ENCODE data around the gene DDX20.

Gene DDX20

GRCh38 chr1:111789142-111789541, 33.4 kb downstream of the DDX20 start:
- TF ChIP-seq EZH2phosphoT487 (conservative IDR thresholded peaks at IDR 0.05; ENCODE audit: low read length) (no peak), CTCF (IDR thresholded peaks at IDR 0.05; ENCODE audit: insufficient read depth, low read length, poor library complexity, severe bottlenecking) (no peak)

GRCh38 chr1:111789666-111790316, 34.1 kb downstream of the DDX20 start:
- H3K36me3 ChIP-seq (ENCODE audit: low read length) = no peaks in the 10 kb centered on the region
- H4K20me1 ChIP-seq (ENCODE audit: low read depth, low read length) = no peaks in the 10 kb centered on the region
- no peak overlapping the region for H3K4me3 ChIP-seq (ENCODE audit: insufficient read depth, low read length, poor library complexity, severe bottlenecking)
- H3K9ac ChIP-seq (ENCODE audit: low read length) = no peak overlapping the region
- no peaks in the 10 kb centered on the region for H3K9me3 ChIP-seq (ENCODE audit: insufficient read depth, low read length)
- H3K27ac ChIP-seq (ENCODE audit: low read depth, low read length) = no peak overlapping the region
- no peak overlapping the region for H2AFZ ChIP-seq (ENCODE audit: low read depth, low read length, severe bottlenecking)
- no peaks in the 10 kb centered on the region for H3K79me2 ChIP-seq (ENCODE audit: insufficient read depth, low read length)
- H3K9me2 ChIP-seq (replicated peaks; ENCODE audit: insufficient read depth, low read length) = no peaks in the 10 kb centered on the region
- no peak overlapping the region for H3K4me2 ChIP-seq (ENCODE audit: low read depth, low read length, poor library complexity, severe bottlenecking)
- H3F3A ChIP-seq (ENCODE audit: insufficient read depth) = no peaks in the 10 kb centered on the region
- TF ChIP-seq EZH2phosphoT487 (conservative IDR thresholded peaks at IDR 0.05; ENCODE audit: low read length) (no peak), CTCF (IDR thresholded peaks at IDR 0.05; ENCODE audit: insufficient read depth, low read length, poor library complexity, severe bottlenecking) (no peak)
- H3K27me3 ChIP-seq (ENCODE audit: low read length) = no peaks in the 10 kb centered on the region

More at GRCh38 chr1:111789142-111789541, 33.4 kb downstream of the DDX20 start:
- Histone ChIP-seq H2AFZ (ENCODE audit: low read depth, low read length, severe bottlenecking) (no peak overlapping the region), H3K79me2 (ENCODE audit: insufficient read depth, low read length) (no peaks in the 10 kb centered on the region), H3K27ac (ENCODE audit: low read depth, low read length) (no peak overlapping the region), H3K9ac (ENCODE audit: low read length) (no peak overlapping the region), H3K4me3 (ENCODE audit: insufficient read depth, low read length, poor library complexity, severe bottlenecking) (no peak overlapping the region), H4K20me1 (ENCODE audit: low read depth, low read length) (no peaks in the 10 kb centered on the region), H3K4me2 (ENCODE audit: low read depth, low read length, poor library complexity, severe bottlenecking) (no peak overlapping the region), H3K9me2 (replicated peaks; ENCODE audit: insufficient read depth, low read length) (no peaks in the 10 kb centered on the region), H3K9me3 (ENCODE audit: insufficient read depth, low read length) (no peaks in the 10 kb centered on the region), H3K27me3 (ENCODE audit: low read length) (no peaks in the 10 kb centered on the region), H3F3A (ENCODE audit: insufficient read depth) (no peaks in the 10 kb centered on the region), H3K36me3 (ENCODE audit: low read length) (no peaks in the 10 kb centered on the region)

GRCh38 chr1:111791776-111792175, 36.1 kb downstream of the DDX20 start:
- H3K9ac ChIP-seq (ENCODE audit: low read length) = no peak overlapping the region
- H3K4me3 ChIP-seq (ENCODE audit: insufficient read depth, low read length, poor library complexity, severe bottlenecking) = no peak overlapping the region
- no peak overlapping the region for H3K27ac ChIP-seq (ENCODE audit: low read depth, low read length)
- no peaks in the 10 kb centered on the region for H3F3A ChIP-seq (ENCODE audit: insufficient read depth)
- H3K36me3 ChIP-seq (ENCODE audit: low read length) = no peaks in the 10 kb centered on the region
- H4K20me1 ChIP-seq (ENCODE audit: low read depth, low read length) = no peaks in the 10 kb centered on the region
- H3K27me3 ChIP-seq (ENCODE audit: low read length) = no peaks in the 10 kb centered on the region
- H3K9me3 ChIP-seq (ENCODE audit: insufficient read depth, low read length) = no peaks in the 10 kb centered on the region
- no peaks in the 10 kb centered on the region for H3K79me2 ChIP-seq (ENCODE audit: insufficient read depth, low read length)
- no peaks in the 10 kb centered on the region for H3K9me2 ChIP-seq (replicated peaks; ENCODE audit: insufficient read depth, low read length)
- H2AFZ ChIP-seq (ENCODE audit: low read depth, low read length, severe bottlenecking) = no peak overlapping the region
- H3K4me2 ChIP-seq (ENCODE audit: low read depth, low read length, poor library complexity, severe bottlenecking) = no peak overlapping the region
- TF ChIP-seq EZH2phosphoT487 (conservative IDR thresholded peaks at IDR 0.05; ENCODE audit: low read length) (no peak), CTCF (IDR thresholded peaks at IDR 0.05; ENCODE audit: insufficient read depth, low read length, poor library complexity, severe bottlenecking) (no peak)

Measured in SU-DHL-6 (cell line).